Stomach (tissue), 9 donors: ENCODE measurements around the gene GPC6. TPM values are rescaled to one million over a fixed set of nuclear protein-coding genes. Genes with fewer than 3 reads are reported as not detected.

Experiments used
- DNase-seq, 2 donors: peaks; one replicate each; pipeline versions ENCODE4 v3.0.0 to v3.0.0-alpha.2; 2013 to 2019
- H3K27ac ChIP-seq, 5 donors: fragments of 200-600 bp in 4 of 5; sonication (generic) in 4 of 5; one replicate each; pipeline ENCODE4 v1.5.1; 2013 to 2019; ENCODE audit warnings: mild to moderate bottlenecking in 1 of 5, moderate library complexity in 1 of 5
- H3K27me3 ChIP-seq, 3 donors: fragments of 200-600 bp; sonication (generic); one replicate each; pipeline ENCODE4 v1.5.1; 2017 to 2019; ENCODE audit warnings: mixed run types in 1 of 3
- H3K36me3 ChIP-seq, 4 donors: fragments of 200-600 bp; sonication (generic); 1 replicate in 3 of 4; 2 replicates in 1 of 4; pipeline ENCODE4 v1.5.1; 2016 to 2019
- H3K4me1 ChIP-seq, 4 donors: fragments of 200-600 bp; sonication (generic); one replicate each; pipeline ENCODE4 v1.5.1; 2016 to 2019
- H3K4me3 ChIP-seq, 4 donors: fragments of 200-600 bp; sonication (generic) in 3 of 4; one replicate each; pipeline ENCODE4 v1.5.1; 2016 to 2019; ENCODE audit warnings: mild to moderate bottlenecking in 1 of 4
- H3K9me3 ChIP-seq, 4 donors: fragments of 200-600 bp; sonication (generic); one replicate each; pipeline ENCODE4 v1.5.1; 2016 to 2019
- CTCF ChIP-seq, 7 experiments: fragments of 450-650 bp in 4 of 7; fragments of 200-600 bp in 3 of 7; sonication (generic) in 3 of 7; IDR thresholded peaks; one replicate each; pipeline ENCODE4 v1.5.1; 2016 to 2019; ENCODE audit warnings: antibody characterized with exemption in 7 of 7, control low read depth in 2 of 7, mild to moderate bottlenecking in 1 of 7
- EP300 ChIP-seq: sonication (generic); formaldehyde crosslinking; IDR thresholded peaks from one replicate; pipeline ENCODE4 v1.6.1; 2017; ENCODE audit warnings: antibody characterized with exemption
- POLR2A ChIP-seq, 4 donors: fragments of 450-650 bp; IDR thresholded peaks; one replicate each; pipeline ENCODE4 v1.6.1; 2016; ENCODE audit warnings: antibody characterized with exemption in 4 of 4, control low read depth in 2 of 4, mild to moderate bottlenecking in 1 of 4, moderate library complexity in 1 of 4
- POLR2AphosphoS5 ChIP-seq, 3 donors: sonication (generic); formaldehyde crosslinking; IDR thresholded peaks; one replicate each; pipeline ENCODE4 v1.6.1; 2016; ENCODE audit warnings: antibody characterized with exemption in 3 of 3
- WGBS, 5 donors: extraction: QIAGEN DNeasy Blood & Tissue Kit in 3 of 5; methylation state at CpG; one replicate each; pipeline versions ENCODE4 v1.1.5 to v1.1.7; 2013 to 2018; 5-methylcytosine and 5-hydroxymethylcytosine counted together
- intact Hi-C: fragments of 100-400 bp; cut with DNase I; formaldehyde crosslinking; loops from one replicate; pipeline ENCODE4 v1.15.1; 2023; ENCODE audit warnings: low total_unique reads
- polyA plus RNA-seq, 3 donors: library from polyadenylated mRNA; stranded (reverse); fragments of 200-250 nt; gene quantifications; one replicate each; pipeline ENCODE4 v1.2.3, GENCODE V29; 2013
- total RNA-seq, 5 donors: library from RNA; depleted of rRNA; stranded (reverse); fragments of >200 nt; gene quantifications; one replicate each; pipeline versions ENCODE4 v1.1.0 to v1.2.3, GENCODE V29; 2014 to 2016
- donor health status: healthy with polysubstance abuse.
- donor health status: Bipolar disorder and iron deficiency.
- donor health status: healthy.

The GPC6 gene
- total and polyA plus RNA-seq, 8 donors: 0.70 to 52.7 (median 5.6) TPM

GRCh38 chr13:93413972-93414717 lies 187.5 kb downstream of the GPC6 start:
- no peak for DNase-seq
- TF ChIP-seq POLR2A (IDR thresholded peaks at IDR 0.05) (no peak), POLR2AphosphoS5 (IDR thresholded peaks at IDR 0.05) (no peak), CTCF (IDR thresholded peaks at IDR 0.05) (no peak), EP300 (no peak)
- Histone ChIP-seq H3K4me3 (no peak overlapping the region), H3K27me3 (no peaks in the 10 kb centered on the region), H3K36me3 (no peaks in the 10 kb centered on the region), H3K9me3 (no peaks in the 10 kb centered on the region), H3K27ac (no peak overlapping the region), H3K4me1 (no peaks in the 10 kb centered on the region)
- 48 to 62% (median 57%) methylated on average over 8 of the region's 8 CpGs for WGBS, 5 donors
- intact Hi-C loops: no loop called here

GRCh38 chr13:93416736-93417355 lies 190.2 kb downstream of the GPC6 start:
- DNase-seq: no peak
- H3K27me3 ChIP-seq: no peaks in the 10 kb centered on the region
- intact Hi-C loops: no loop called here
- H3K27ac ChIP-seq: no peak overlapping the region
- no peak overlapping the region for H3K4me3 ChIP-seq
- no peaks in the 10 kb centered on the region for H3K36me3 ChIP-seq
- H3K9me3 ChIP-seq: no peaks in the 10 kb centered on the region
- WGBS, 5 donors: 56 to 73% (median 66%) methylated on average over 1 of the region's 1 CpG
- H3K4me1 ChIP-seq: no peaks in the 10 kb centered on the region
- TF ChIP-seq EP300 (no peak), POLR2AphosphoS5 (IDR thresholded peaks at IDR 0.05) (no peak), CTCF (IDR thresholded peaks at IDR 0.05) (no peak), POLR2A (IDR thresholded peaks at IDR 0.05) (no peak)

GRCh38 chr13:93418398-93418797 lies 191.8 kb downstream of the GPC6 start:
- no peak for DNase-seq
- no peaks in the 10 kb centered on the region for H3K4me1 ChIP-seq
- H3K27ac ChIP-seq: no peak overlapping the region
- H3K36me3 ChIP-seq: no peaks in the 10 kb centered on the region
- no peak overlapping the region for H3K4me3 ChIP-seq
- no peaks in the 10 kb centered on the region for H3K27me3 ChIP-seq
- TF ChIP-seq POLR2A (IDR thresholded peaks at IDR 0.05) (no peak), EP300 (no peak), POLR2AphosphoS5 (IDR thresholded peaks at IDR 0.05) (no peak), CTCF (IDR thresholded peaks at IDR 0.05) (no peak)
- 84 to 98% (median 97%) methylated on average over 8 of the region's 8 CpGs for WGBS, 5 donors
- H3K9me3 ChIP-seq: no peaks in the 10 kb centered on the region
- intact Hi-C loops: no loop called here

- Histone ChIP-seq H3K27ac (no peak overlapping the region), H3K4me3 (no peak overlapping the region), H3K36me3 (no peaks in the 10 kb centered on the region), H3K4me1 (no peaks in the 10 kb centered on the region), H3K27me3 (no peaks in the 10 kb centered on the region), H3K9me3 (no peaks in the 10 kb centered on the region)
- DNase-seq: no peak
- intact Hi-C loops: no loop called here
- TF ChIP-seq EP300 (no peak), CTCF (IDR thresholded peaks at IDR 0.05) (no peak), POLR2AphosphoS5 (IDR thresholded peaks at IDR 0.05) (no peak)
- WGBS, 5 donors: 31 to 57% (median 55%) methylated on average over 1 of the region's 1 CpG
These were observed 193.6 kb downstream of the GPC6 start for GRCh38 chr13:93420206-93420605.
